Heart right ventricle (tissue), 16 donors: ENCODE data around the gene XRCC6. TPM values are rescaled to one million over a fixed set of nuclear protein-coding genes. Genes with fewer than 3 reads are reported as not detected.

Source experiments
- ATAC-seq, 8 donors: fragments of 200-7000 bp; cut with Tn5 transposase; one replicate each; pipeline ENCODE4 v1.9.1; 2020; ENCODE audit warnings: mild to moderate bottlenecking in 8 of 8, moderate library complexity in 8 of 8, moderate number of reproducible peaks in 1 of 8
- DNase-seq, 2 donors: peaks; one replicate each; pipeline ENCODE4 v3.0.0-alpha.2; 2020
- H3K27ac ChIP-seq, 10 donors: fragments of 200-600 bp; sonication (generic) in 2 of 10; one replicate each; pipeline versions ENCODE4 v1.5.0 to v1.8.0; 2020 to 2022; ENCODE audit warnings: mild to moderate bottlenecking in 3 of 10
- H3K27me3 ChIP-seq, 7 donors: fragments of 200-600 bp; one replicate each; pipeline ENCODE4 v1.8.0; 2021 to 2022; ENCODE audit warnings: mild to moderate bottlenecking in 2 of 7
- H3K36me3 ChIP-seq, 9 donors: fragments of 200-600 bp; sonication (generic) in 1 of 9; one replicate each; pipeline versions ENCODE4 v1.5.0 to v1.8.0; 2020 to 2022; ENCODE audit warnings: mild to moderate bottlenecking in 2 of 9
- H3K4me1 ChIP-seq, 9 donors: fragments of 200-600 bp; sonication (generic) in 1 of 9; one replicate each; pipeline versions ENCODE4 v1.5.0 to v1.8.0; 2020 to 2022; ENCODE audit warnings: mild to moderate bottlenecking in 4 of 9
- H3K4me3 ChIP-seq, 10 donors: fragments of 200-600 bp; sonication (generic) in 2 of 10; one replicate each; pipeline versions ENCODE4 v1.5.0 to v1.8.0; 2020 to 2022; ENCODE audit warnings: mild to moderate bottlenecking in 7 of 10, moderate library complexity in 2 of 10
- H3K9me3 ChIP-seq, 11 donors: fragments of 200-600 bp in 10 of 11; sonication (generic) in 2 of 11; one replicate each; pipeline versions ENCODE4 v1.5.0 to v1.8.0; 2013 to 2022; ENCODE audit warnings: mild to moderate bottlenecking in 2 of 11, control low read depth in 1 of 11, moderate library complexity in 1 of 11
- CTCF ChIP-seq, 9 donors: fragments of 200-600 bp; sonication (generic) in 2 of 9; IDR thresholded peaks; one replicate each; pipeline versions ENCODE4 v1.5.0 to v1.8.0; 2021 to 2022; ENCODE audit warnings: antibody characterized with exemption in 9 of 9, mild to moderate bottlenecking in 5 of 9, moderate library complexity in 1 of 9
- WGBS, 2 donors: extraction: QIAGEN DNeasy Blood & Tissue Kit; methylation state at CpG; one replicate each; pipeline ENCODE4 v1.1.7; 2013; ENCODE audit warnings: inconsistent platforms in 1 of 2; 5-methylcytosine and 5-hydroxymethylcytosine counted together
- intact Hi-C, 10 donors: fragments of 100-400 bp; cut with DNase I; formaldehyde crosslinking; loops; one replicate each; pipeline versions ENCODE4 v1.11.1 to v1.14.2; 2022
- polyA plus RNA-seq, 2 donors: library from polyadenylated mRNA; stranded (reverse); fragments of 200-250 nt; gene quantifications; one replicate each; pipeline ENCODE4 v1.2.3, GENCODE V29; 2013
- total RNA-seq, 10 donors: library from RNA; stranded (reverse); fragmentation: NEBNext Ultra II Directional in 3 of 10; extraction: Animal tissue kit (Norgen Biotek cat#: 25700) in 3 of 10; gene quantifications; one replicate each; pipeline versions ENCODE4 v1.2.1 to v1.2.4, GENCODE V29; 2021 to 2023
- donor health status: Arrhythmogenic right ventricular cardiomyopathy.
- donor health status: ischemic (EF 13 %, LVEDD 7.1; RV severe dilation, severe dysfunction).
- donor health status: healthy with polysubstance abuse.
- donor health status: DM: no; HTN: yes; CAD: no.
- donor health status: DM: no; HTN: no; CAD: no.
- donor health status: ischemic (EF 25% LVEDD 6.9; RV normal size, moderate dysfunction).
- donor health status: ischemic (EF 25% LVEDD 5.7; RV mildly dilated, moderate dysfunction).
- donor health status: healthy.
- donor health status: DM: yes; HTN: yes; CAD: no.
- donor health status: Ischemic cardiomyopathy.
- donor health status: ischemic (EF 35%, LVEDD 5.7; RV mildly dilated, moderate dysfunction).
- donor health status: nonischemic (EF 11% LVEDD 7.7; RV severe dilation, severe dysfunction).
- donor health status: DM: yes; HTN: yes; CAD: no.
- donor health status: PGD.
- donor health status: ischemic (EF 29% LVEDD 5.4; RV normal size, mild dysfunction).
- donor health status: nonischemic (EF 23%, LVEDD 6.1; RV moderate dilation, normal function).

Gene XRCC6
- total and polyA plus RNA-seq, 12 donors = 103 to 192 (median 181) TPM

GRCh38 chr22:41595703-41596102 lies 25.4 kb upstream of the XRCC6 start:
- DNase-seq = no peak
- intact Hi-C loops = loop anchor here in 7 of 10 donors (2.0 to 10.0 kb wide), 5 partner anchors 43 to 201 kb away; partner anchors contain the start of gene POLR3H (in 5 of the 7)
- Histone ChIP-seq H3K36me3 (peaks cover 0 to 18% (median 6%) of the 10 kb centered on the region in 9 donors), H3K4me1 (peaks cover 0 to 15% (median 10%) of the 10 kb centered on the region in 9 donors), H3K27me3 (no peaks in the 10 kb centered on the region), H3K4me3 (no peak overlapping the region), H3K9me3 (no peaks in the 10 kb centered on the region), H3K27ac (no peak overlapping the region)
- no peak for ATAC-seq
- WGBS, 2 donors = 90 to 91% methylated on average over 5 of the region's 5 CpGs
- TF ChIP-seq CTCF (IDR thresholded peaks at IDR 0.05) = no peak

- peak; percentile 68 to 92 (median 87) for ATAC-seq
- intact Hi-C loops = loop anchor here in 7 of 10 donors (2.0 to 10.0 kb wide), 5 partner anchors 44 to 202 kb away; partner anchors contain the start of gene POLR3H (in 5 of the 7)
- H3K4me1 ChIP-seq = peaks cover 0 to 14% (median 10%) of the 10 kb centered on the region in 9 donors
- no peaks in the 10 kb centered on the region for H3K27me3 ChIP-seq
- TF ChIP-seq CTCF (IDR thresholded peaks at IDR 0.05) = peak; percentile 39 to 76 (median 71)
- no peaks in the 10 kb centered on the region for H3K9me3 ChIP-seq
- H3K4me3 ChIP-seq = no peak overlapping the region
- DNase-seq = peak; percentile 34 to 64
- peaks cover 0 to 31% (median 11%) of the 10 kb centered on the region in 9 donors for H3K36me3 ChIP-seq
- 48 to 49% methylated on average over 13 of the region's 13 CpGs for WGBS, 2 donors
- peak overlapping the region in 9 of 10 donors; percentile 16 to 72 (median 61) for H3K27ac ChIP-seq
Observed at GRCh38 chr22:41596776-41597634, 24.1 kb upstream of the XRCC6 start.

GRCh38 chr22:41597635-41597953 lies 23.5 kb upstream of the XRCC6 start:
- H3K9me3 ChIP-seq = no peaks in the 10 kb centered on the region
- H3K4me1 ChIP-seq = peaks cover 0 to 14% (median 10%) of the 10 kb centered on the region in 9 donors
- peak in 1 of 8 donors; percentile 3 for ATAC-seq
- no peak for DNase-seq
- intact Hi-C loops = loop anchor here in 7 of 10 donors (2.0 to 10.0 kb wide), 5 partner anchors 45 to 203 kb away; partner anchors contain the start of gene POLR3H (in 5 of the 7)
- H3K4me3 ChIP-seq = no peak overlapping the region
- TF ChIP-seq CTCF (IDR thresholded peaks at IDR 0.05) = peak in 1 of 9 donors; percentile 2
- H3K36me3 ChIP-seq = peaks cover 0 to 37% (median 17%) of the 10 kb centered on the region in 9 donors
- H3K27ac ChIP-seq = peak overlapping the region in 9 of 10 donors; percentile 16 to 72 (median 61)
- H3K27me3 ChIP-seq = no peaks in the 10 kb centered on the region
- WGBS, 2 donors = 49 to 50% methylated on average over 2 of the region's 2 CpGs

- ATAC-seq (peak in 1 of 8 donors; percentile 24), DNase-seq (no peak)
- peak overlapping the region in 1 of 10 donors; percentile 70 for H3K27ac ChIP-seq
- H3K9me3 ChIP-seq = no peaks in the 10 kb centered on the region
- no peak for TF ChIP-seq CTCF (IDR thresholded peaks at IDR 0.05)
- H3K4me1 ChIP-seq = peaks cover 0 to 14% (median 10%) of the 10 kb centered on the region in 9 donors
- H3K36me3 ChIP-seq = peaks cover 0 to 42% (median 22%) of the 10 kb centered on the region in 9 donors
- no peak overlapping the region for H3K4me3 ChIP-seq
- WGBS, 2 donors = 80 to 81% methylated on average over 5 of the region's 5 CpGs
- intact Hi-C loops = loop anchor here in 5 of 10 donors (5.0 to 10.0 kb wide), 3 partner anchors 46 to 203 kb away; partner anchors contain the start of gene POLR3H (in 3 of the 5)
- no peaks in the 10 kb centered on the region for H3K27me3 ChIP-seq
Observed at GRCh38 chr22:41598081-41598480, 23.0 kb upstream of the XRCC6 start.
